Inflammatory macrophage (primary cell): Measurements from ENCODE around the gene ADGRF4.

Source experiments
- DNase-seq, 2 donors: peaks; one replicate each; pipeline ENCODE4 v3.0.0-alpha.2; 2020 to 2022
- total RNA-seq, 18 experiments: gene quantifications; one replicate each; lab custom pipeline; 2026; ENCODE audit warnings: mixed read lengths in 6 of 18, inconsistent platforms in 2 of 18; lab: John Stamatoyannopoulos, UW

Gene ADGRF4, protein sequence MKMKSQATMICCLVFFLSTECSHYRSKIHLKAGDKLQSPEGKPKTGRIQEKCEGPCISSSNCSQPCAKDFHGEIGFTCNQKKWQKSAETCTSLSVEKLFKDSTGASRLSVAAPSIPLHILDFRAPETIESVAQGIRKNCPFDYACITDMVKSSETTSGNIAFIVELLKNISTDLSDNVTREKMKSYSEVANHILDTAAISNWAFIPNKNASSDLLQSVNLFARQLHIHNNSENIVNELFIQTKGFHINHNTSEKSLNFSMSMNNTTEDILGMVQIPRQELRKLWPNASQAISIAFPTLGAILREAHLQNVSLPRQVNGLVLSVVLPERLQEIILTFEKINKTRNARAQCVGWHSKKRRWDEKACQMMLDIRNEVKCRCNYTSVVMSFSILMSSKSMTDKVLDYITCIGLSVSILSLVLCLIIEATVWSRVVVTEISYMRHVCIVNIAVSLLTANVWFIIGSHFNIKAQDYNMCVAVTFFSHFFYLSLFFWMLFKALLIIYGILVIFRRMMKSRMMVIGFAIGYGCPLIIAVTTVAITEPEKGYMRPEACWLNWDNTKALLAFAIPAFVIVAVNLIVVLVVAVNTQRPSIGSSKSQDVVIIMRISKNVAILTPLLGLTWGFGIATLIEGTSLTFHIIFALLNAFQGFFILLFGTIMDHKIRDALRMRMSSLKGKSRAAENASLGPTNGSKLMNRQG
- total RNA-seq, result 0 to 0.49 (median 0.08) reads per million in 18 experiments

DNA sequence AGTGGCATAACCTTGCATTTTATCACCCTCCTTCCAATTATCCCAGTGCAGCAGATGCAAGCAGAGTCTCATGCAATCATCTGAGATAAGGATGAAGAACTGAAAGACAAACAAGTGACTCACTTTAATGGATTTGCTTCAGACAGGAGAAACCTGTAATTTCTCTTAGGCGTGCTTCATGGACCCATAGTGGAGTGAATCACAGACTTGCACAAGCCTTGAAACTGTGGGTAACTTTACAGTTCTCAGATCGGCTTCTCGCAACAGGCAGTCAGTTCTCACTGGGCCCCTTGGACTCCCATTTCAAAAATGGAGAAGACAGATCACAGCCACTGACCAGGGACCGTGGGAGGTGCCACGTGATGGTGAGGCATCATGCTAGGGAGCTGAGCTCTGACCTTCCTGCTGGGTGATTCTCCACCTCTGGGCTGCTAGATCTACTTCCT is at the start of gene ADGRF4:
TSS of gene ADGRF4 (plus strand) at position 239 of the 446 bp plus-strand sequence. CDS start 8,666 bp downstream, outside the sequence.
- DNase-seq, result peak; percentile 50 to 71

DNA sequence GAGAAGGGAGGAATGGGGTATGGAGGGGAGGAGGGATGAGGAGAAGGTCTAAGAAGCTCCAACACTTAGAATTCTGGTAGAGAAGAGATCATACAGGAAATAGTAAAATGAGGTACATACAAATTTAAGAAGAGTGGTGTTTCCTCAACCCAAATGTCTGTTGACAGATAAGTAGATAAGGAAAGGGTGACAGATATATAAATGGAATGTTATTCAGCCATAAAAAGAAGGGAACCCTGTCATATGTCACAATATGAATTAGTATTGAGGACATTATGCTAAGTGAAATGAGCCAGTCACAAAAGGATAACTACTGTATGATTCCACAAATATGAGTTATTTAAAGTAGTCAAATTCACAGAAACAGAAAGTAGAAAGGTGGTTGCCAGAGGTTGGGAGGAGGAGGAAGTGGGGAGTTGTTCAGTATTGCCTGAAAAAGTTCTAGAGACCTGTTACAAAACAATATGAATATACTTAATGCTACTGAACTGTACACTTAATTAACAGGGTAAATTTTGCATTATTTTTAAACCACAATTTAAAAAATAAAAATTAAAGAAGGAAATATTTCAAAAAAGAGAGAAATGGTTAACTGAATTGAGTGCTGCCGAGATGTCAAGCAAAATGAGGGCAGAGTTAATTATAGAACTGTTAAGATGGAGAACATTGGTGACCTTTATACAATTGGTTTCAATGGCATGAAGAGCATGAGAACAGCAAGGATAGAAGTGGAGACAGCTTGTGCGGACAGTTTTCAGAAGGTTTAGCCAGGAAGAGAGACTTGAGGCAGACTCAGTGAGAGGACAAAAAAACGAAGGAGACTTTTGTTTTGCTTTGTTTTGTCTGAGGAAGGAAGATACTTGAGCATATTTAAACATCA is 47.6 kb upstream of the ADGRF4 start:
- no peak for DNase-seq

DNA sequence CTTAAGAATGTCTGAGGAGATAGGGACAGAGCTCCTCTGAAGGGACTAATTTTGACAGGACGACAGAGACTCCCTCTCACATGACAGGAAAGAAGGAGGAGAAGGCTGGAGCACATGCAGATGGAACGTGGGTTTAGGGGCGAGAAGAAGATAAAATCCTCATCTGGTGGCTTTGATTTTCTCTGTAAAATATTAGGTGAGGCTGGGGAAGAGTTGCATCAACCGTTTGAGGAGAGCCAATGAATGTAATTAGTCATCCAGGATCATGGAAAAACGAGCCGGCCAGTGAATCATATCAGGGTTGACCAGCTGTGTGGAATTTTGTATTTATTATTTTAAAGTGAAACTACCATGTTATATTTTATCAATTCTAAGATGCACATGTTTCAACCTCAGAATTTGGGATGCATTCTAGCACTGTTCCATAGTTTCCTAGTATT is 46.9 kb upstream of the ADGRF4 start:
- no peak for DNase-seq

DNA sequence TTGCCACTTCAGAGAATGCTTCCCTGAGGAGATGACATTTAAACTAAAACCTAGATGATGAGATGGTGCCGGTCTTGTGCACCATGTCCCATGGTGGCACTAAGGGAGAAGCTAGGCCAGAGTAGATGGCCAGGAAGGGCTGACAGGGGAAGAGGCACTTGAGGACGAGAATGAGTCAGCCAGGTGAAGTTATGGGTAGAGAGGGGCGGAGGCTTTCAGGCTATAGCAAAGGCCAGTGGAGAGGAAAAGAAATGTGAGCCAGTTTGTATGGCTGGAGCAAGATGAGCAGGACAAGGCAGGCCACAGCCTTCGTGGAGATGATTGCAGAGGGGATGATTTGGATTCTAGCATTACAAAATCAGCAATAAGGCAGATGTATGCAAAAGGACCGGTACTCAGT is 44.7 kb upstream of the ADGRF4 start:
- no peak for DNase-seq

DNA sequence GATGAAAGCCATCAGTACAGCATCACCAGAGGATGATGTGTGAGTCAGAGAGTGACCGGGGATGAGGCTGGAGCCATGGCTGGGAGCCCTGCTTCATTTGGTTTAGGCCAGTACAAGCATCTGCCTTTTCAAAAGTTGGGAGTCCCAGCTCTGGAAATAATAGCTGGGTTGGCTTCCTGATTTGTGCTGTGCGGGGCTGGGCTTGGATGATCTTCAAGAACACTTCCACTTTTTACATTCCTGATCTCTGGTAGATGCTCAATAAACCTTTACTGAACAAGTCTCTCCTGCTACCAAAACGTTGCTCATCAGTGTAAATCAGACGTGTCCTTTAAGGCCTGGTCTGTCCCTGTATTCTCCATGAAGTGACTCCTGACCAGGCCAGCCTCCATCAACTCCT is 44.1 kb upstream of the ADGRF4 start:
- no peak for DNase-seq

DNA sequence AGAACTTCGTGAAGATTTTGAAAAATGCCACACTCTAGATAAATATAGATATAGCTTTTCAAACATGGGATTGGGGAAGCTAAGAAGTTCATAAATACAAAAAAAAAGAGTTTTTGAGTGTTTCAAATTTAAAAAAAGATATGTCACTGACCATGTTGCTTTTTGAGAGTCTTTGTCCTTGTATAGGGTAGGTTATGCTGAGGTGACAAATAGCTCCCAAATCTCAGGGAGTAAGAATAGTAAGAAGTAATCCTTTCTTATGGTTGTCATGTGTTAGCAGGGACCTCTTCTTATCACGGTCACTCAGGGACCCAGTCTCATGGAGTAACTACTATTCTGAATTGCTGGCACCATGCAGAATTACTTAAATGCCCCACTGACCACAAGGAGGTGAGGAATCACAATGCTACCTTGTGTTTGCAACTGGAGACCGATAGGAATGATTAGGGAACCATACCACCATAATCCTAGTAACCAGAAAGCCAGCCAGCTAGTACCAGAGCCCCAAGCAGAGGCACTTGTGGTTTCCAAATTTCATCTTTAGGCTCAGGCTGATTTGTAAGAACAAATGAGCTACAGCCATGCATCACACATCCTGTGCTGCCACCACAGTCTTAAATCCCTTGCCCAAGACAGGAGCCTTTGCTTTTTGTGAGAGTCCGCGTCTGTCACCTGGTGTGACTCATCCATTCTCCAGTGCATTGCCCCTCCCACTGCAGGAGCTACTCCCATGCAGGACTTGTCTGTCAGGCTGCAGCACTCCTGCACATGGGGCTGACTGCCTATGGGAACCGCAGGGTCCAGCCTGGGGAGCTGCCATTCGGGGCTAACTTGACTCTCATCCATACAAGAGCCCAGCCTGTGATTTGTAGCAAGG is 42.4 kb upstream of the ADGRF4 start:
- peak in 1 of 2 donors; percentile 1 for DNase-seq

DNA sequence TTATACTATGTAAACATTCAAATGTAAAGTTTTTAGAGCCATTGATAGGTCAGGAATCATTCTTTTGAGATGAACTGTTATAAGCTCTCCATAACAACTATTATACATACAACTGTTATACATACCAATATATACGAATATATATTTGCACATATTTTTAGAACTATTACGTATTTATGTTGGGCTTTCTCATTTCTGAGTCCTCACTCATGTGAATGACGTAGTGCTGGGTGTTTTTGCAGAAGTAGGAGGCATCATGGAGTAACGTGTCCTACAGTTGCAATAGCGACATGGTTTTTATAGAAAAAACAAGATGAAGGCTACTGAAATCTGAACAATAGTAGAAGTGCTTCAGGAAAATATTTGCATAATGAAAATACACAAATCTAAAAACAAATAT is 36.4 kb upstream of the ADGRF4 start:
- DNase-seq, result peak in 1 of 2 donors; percentile 6

DNA sequence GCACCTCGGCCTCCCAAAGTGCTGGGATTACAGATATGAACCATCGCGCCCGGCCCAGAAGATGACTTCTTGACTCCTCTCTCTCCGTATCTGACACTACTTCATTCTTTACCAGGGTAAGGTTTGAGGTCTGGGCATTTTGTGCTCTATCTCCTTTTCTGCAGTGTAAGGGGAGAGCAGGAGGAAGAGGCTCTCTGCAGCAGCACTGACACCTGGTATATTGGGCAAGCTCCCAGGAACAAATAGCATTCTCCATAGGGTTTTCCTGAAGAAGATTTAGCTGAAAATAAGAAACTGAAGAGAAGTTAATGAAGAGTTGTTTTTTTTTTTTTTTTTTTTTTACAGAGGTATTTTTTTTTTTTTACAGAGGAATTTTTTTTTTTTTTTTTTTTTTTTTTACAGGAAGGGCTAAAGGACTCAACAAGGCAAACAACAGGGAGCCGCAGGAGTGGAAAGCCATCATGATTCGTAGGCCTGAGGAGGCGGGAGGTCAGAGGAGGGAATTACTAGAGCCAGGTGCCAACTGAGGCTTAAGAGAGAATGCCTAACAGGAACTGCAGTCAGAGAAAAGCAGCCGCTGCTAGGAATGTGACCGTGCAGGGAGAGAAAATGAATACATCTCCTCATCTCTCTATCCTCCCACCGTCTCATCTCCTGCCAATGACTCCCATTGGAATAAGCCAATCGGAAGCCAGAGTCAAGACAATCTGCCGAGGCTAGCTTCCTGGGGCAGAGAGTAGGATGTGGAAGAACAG is 34.7 kb upstream of the ADGRF4 start:
- DNase-seq, result no peak

DNA sequence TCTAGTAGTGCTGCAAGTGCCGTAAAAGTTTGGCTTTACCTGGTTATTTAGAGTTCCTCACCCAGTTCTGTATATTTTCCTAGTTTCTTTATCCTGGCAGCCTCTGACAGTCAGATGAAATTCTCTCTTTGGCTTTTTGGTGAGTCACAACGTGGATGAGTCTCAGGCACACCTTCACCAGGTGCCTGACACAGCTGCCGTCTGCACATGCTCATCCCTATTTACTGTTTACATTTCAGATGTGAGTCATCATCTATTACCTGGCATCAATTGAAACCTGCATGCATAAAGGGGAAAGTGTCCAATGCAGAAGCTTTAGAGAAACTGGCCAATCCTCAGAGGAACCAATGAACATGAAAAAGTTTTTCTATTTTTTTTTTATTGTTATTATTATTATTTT is 33.3 kb upstream of the ADGRF4 start:
- DNase-seq, result no peak

DNA sequence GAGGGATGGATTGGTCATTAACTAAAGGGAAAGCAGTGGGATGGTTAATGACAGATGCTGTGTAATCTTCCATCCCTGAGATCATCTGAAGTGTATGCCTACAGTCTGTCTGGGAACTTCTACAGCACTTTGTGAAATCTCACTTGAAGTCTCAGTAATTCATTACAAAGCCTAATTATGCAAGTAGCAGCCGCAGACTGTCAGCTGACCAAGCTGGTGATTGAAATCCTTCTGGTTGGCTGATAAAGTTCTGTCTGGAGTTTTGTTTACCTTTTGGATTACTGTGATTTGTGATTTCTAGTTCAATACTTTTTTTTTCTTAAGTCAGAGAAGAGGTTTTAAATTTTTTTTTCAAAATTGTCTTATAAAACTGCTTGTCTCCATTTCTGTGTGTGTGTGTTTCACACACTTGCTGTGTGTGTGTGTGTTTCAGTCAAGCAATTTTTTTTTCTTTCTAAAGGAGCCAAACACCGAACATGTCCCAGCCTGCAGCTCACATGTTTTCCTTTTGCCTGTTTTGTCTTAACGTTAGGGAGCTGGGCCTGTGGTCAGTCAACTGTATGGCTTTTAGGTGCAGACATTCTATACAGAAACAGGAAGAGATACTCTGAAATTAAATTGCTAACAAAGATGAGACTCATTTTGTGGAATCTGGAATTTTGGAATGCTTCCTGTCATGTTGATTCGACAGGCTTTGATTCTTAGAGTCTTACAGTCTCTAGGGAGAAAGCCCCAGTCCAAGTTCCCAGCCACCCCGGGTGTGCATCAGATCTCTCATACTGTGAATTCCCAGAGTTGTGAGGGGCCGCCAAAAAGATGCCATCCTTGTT is 28.5 kb upstream of the ADGRF4 start:
- DNase-seq, result no peak

DNA sequence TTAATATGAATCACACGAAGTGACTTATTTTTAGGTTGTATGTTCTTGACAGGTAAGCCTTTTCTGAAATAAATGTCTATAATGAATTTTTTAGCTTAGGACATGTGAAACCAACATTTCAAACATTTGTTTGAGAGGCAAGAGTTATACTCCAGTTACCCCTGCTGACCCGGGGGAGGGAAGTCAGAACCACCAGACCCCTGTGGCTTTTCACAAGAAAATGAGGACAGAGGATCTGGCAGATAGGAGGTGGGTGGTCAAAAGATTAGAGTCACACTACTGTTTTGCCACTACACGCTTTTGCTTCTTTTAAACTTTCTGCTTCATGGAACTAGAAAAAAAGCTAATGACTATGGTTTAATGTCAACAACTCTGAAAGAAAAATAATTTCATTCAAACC is 27.5 kb upstream of the ADGRF4 start:
- no peak for DNase-seq

DNA sequence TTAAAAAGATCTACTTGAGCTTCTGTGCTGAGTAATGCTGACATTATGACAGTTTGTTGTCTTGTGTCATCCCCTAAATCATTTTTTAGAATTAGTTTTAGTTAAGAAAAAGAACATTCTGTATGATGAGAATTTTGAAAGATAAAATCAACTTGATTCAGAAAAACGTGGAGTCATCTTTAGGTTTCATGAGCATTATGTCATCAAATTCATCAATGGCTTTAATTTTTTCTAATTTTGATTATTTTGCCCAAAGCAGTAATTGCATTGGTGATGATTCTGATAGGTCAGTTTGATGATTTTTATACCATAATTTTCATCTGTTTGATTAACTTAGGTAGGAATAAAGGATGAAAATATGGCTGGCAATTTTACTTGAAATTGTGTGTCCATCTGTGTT is 26.6 kb upstream of the ADGRF4 start:
- DNase-seq, result no peak

DNA sequence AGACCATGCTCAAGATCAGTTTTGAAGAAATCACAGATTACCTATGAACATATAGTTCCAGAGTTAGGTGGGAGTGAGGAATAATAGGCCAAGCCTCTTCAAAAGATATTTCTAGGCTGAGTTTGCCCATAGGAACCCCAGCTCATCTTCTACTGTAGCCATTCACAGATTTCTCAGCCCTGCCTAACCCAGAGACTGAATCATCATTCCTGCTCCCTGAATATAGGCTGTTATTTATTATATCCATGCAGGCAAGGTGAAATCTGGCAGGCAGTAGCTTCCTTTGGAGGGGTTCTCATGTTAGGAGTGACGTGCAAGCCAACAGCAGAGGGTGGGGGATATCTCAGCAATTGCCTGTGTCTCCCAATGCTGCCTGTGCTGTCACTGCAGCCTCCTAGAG is 25.6 kb upstream of the ADGRF4 start:
- DNase-seq, result no peak

DNA sequence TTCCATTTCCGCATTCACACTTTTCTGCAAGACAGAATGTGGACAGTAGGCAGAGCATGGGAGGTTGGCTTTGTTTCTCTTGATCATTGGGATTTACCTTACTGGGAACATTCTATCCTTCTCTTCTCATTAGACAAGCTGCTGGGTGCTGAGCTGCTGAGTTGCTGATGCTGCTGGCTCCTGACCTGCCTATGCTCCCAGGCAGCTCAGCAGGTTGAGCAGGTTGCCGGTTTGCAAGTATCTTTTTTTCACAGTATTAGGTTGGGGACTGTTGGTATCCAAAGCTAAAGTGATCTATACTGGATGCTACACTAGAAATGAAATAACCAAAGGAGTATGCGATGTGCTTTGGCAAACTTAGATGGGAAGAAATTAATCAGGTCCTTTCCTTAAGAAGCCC is 23.7 kb upstream of the ADGRF4 start:
- DNase-seq, result no peak

DNA sequence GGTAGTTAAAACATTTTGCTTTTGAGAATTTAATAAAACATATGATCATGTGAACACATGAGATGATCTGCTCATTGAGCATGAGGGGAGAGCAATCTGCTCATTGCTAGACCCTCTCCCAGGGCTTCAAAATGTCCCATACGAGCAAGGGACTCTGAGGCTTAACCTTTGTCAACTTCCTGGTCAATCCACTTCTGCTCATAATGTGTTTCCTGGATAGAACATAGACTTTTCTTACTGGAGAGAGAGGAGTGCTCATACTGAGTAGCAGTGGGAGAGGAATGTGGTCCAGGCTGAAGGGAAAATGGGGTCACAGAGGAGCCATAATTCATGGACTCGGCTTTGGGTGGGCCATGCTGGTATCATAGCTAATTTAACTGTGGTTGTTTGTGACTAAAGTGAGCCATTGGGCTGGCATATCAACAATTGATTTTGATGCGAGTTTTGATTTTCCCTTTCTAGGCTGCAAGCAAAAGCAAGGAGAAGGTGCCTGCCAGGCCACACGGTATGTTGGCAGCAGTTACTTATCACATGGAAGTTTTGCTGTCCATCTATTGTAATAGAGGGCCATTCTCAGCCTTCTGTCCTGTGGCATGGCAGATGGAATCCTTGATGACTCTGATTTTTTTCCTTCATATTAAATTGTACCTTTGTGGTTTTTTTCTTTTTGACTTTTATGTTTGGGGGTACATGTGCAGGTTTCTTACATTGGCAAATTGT is 20.8 kb upstream of the ADGRF4 start:
- DNase-seq, result no peak

DNA sequence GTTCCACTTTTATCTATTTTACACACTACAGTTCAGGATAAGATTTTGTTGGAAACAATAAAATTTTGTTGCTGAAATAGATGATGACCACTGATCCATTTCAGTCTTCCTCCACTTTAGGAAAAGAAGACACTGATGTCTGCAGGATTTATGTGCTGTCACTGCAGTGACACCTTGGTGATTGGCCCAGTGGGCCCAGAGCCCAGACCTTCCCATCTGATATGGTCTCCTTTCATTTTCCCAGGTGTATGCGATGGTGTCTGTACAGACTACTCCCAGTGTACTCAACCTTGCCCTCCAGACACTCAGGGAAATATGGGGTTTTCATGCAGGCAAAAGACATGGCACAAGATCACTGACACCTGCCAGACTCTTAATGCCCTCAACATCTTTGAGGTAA is 19.6 kb upstream of the ADGRF4 start:
- DNase-seq, result no peak

DNA sequence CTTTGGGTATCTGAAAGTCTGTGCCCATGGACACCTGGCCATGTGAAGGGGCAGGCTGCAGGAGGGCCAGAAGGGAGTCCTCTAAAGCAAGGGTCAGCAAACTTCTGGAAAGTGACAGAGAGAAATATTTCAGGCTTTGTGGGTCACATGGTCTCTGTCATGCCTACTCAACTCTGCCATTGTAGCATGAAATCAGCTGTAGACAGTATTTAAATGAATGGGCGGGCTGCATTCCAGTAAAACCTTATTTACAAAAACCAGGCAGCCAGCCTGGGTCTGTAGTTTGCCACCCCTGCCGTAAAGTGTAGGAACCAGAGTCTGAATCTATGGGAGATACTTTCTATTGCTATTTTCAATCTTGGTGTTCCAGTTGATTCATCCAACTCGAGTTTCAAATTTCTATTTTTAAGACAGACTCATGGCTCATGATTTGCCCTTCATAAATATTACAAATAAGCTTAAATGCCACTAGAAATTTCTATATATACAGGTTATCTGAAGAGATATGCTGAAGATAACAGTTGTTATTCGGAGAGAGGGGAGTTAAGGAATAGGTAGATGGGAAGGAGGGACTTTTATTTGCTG is 19.0 kb upstream of the ADGRF4 start:
- DNase-seq, result no peak

DNA sequence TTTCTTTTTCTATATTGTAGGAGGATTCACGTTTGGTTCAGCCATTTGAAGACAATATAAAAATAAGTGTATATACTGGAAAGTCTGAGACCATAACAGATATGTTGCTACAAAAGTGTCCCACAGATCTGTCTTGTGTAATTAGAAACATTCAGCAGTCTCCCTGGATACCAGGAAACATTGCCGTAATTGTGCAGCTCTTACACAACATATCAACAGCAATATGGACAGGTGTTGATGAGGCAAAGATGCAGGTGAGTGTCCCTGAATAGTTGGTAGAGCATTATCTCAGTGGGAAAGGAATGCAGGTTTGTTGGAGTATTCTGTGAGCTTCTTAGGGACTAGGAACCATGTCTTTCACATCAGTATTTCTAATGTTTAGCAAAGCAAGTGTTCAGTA is 18.3 kb upstream of the ADGRF4 start:
- no peak for DNase-seq

DNA sequence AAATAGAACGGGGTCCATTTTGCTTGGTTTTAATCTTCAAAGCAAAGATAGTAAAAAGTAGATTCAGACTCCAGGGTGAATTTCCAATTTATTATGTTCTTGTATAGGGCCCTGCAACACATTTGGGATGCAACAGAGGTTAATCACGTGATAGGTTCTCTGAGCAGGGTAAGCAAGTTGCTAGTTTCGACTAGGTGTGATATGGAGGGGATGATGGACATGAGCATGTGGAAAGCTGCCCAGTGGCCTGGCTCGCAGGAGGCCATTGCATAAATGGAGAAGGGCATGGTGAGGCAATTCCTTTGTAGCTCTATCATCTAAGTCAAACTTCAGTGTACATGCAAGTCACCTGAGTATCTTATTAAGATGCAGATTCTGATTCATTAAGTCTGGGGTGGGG is 17.7 kb upstream of the ADGRF4 start:
- DNase-seq, result no peak
